Epidermal melanocyte (primary cell): ENCODE measurements around the gene BCAS3.
A peak's percentile ranks its signal among the peaks of the same experiment; 100 is the strongest.

Experiments used
- DNase-seq: peaks from one replicate; pipeline ENCODE4 v3.0.0; 2011; ENCODE audit warnings: low spot score; ENCODE audit not compliant: insufficient read length

Gene BCAS3

GRCh38 chr17:61310590-61310989 is 632.9 kb downstream of the BCAS3 start:
- no peak for DNase-seq

DNA sequence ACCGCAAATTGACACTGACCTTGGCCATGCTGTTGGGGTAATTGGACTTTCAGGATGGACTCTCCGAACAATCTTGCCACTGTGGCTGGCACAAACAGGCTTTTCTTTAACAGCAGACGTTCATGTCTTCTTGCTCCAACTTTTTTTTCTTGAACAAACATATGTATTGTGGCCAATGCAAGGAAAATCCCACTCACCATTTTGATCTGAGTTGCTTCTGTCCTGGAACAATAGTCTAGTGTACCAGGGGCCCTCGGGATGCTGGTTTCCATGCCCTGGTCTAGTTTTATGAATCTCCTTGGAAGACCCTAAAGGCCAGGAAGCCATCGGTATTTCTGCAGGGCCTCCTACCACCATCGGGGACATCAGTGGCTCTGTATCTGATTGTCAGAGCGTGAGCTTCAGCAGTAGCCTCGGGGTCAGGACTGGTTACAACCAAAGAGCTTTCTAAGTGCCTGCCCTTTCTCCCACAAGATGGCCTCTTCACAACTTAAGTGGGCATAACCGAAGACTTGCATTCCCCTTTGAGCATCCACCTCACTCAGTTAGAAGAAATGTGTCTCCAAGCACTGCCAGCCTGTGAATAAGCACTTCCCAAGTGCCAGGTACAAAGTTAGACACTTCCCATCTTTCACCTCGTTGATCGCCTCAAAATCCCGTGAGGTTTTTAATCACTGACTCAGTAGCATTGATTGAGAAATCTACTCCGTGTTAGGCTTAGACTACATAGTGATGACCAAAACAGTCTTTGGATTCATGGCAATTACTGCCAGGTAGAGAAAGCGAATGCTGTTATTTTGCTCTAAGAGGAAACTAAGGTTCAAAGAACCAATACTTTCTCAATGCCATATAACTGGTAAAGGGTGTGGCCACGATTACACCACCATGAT is 635.0 kb downstream of the BCAS3 start:
- peak; percentile 66 for DNase-seq

DNA sequence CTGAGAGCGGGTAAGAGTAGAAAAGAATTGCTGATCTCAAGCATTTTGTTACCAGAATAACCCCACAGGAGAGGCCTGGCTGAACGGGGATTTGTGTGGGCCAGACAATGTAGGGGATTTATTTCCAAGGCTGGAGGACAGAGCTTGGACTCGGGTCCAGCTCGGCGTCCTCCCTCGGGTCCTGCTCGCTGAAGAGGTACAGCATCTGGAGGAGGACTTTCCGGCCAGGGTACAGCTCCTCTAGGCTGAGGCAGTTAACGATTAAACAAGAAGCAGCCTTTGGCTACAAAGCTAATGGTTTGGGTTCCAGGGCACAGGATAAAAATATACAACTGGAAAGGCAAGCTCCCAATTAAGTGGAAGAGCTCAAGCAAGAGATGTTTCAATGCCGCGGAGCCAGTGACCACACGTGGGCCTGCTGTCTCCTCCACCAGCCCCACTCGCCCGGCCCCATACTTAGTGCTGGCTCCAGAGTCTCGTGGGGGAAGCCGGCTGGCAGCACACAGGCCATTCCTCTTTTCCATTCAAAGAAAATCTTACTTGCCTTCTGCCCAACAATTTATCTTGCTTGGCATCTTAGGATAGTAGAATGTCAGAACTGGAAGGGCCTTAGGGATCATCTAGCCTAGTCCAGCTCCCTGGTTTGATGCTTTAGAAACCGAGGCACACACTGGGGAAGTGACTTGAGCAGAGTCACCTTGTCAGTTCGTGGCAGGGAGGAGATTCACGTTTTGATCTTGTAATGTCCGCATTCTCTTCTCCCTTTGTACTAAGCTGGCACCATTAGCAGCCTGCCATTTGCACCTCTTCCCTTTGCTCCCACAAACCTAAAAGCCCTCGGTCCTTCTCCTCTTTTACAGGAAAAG is 636.0 kb downstream of the BCAS3 start:
- DNase-seq: no peak

DNA sequence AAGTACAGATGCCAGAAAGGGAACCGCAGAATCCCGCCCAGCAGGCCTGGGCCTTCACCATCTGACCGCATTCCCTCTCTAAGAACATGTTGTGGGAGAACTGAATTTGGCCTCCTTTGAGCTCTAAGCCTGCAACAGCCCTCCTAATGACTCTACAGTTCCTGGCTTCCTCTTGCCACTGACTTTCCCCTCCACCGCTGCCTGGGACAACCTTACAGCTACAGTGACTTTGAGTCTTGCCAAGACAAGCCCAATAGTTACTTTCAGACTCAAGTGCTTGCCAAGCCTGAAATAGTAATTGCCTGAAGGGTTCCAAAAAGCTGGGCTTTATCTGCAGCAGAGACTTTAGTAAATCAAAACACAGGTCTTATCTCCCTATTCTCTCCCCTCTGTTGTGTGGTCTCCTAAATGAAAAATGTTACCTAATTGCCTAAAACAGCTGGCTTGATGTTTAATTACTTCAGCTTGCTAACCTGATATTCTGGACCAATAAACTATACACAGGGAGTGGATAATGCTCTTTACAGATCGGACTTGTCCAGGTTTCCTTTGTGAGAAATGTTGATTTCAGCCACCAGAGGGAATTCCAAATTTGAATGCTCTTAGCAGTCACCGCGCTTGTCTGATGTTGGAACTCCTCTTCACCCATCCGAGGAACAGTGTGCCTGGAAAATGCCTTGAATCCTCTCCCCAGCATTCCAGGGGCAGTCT is 636.9 kb downstream of the BCAS3 start:
- no peak for DNase-seq

GRCh38 chr17:61316633-61317032 is 639.0 kb downstream of the BCAS3 start:
- no peak for DNase-seq

DNA sequence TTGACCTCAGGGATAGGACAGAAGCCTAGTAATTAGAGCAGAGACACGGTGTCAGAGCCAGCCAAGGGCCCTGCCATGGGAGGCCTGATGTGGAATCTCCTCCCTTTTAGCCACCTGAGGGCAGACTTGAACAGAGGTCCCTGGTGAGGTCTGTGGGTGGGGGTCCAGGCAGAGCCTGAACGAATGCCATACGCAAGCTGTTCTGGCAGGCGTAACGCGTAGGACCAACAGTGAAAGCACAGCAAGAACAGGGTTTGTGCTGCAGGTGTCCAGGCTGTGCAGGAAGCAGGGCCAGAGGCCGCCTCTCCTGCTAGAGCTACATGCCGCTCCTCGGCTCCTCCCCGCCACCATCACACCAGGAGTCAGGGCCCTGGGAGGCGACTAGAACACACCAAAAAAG is 640.1 kb downstream of the BCAS3 start:
- no peak for DNase-seq

DNA sequence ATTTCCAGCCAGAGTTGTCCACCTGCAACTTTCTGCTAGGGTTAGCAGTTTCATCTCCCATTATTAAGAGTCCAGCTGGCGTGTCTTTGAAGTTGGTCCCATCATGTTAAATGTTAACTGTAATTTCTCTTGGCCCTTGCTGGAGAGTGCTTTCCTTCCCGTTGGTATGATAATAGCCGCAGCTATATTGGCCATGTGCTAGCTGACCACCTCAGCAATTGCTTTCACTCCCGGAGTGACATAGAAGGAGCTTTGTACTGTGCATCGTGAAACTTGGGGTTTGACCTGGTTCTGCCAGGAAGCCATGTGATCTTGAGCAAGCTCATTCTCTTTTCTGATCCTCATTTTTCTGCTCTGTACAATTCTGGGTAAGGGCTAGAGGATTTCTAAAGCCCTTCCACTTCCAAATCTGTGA is 641.0 kb downstream of the BCAS3 start:
- no peak for DNase-seq

DNA sequence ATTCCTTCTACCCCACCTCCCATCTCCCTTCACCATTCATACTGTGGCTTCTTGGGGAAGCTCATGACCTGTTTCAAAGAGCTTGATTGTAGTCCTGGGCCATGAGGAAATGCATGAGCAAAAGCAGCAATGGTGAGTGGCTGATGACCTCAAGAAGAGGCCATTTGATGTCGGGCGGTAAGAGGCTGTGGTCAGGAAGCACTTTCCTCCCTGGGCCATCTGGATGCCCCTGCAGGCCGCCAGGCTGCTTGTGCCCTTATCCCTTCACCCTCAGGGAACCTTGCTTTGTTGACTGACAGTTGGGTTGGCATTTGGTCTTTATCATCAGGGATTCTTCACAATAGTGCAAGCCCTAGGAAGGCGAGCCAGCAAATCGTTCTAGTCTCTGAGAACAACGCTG is 643.7 kb downstream of the BCAS3 start:
- no peak for DNase-seq

- no peak for DNase-seq
Measured at GRCh38 chr17:61322325-61323002, 644.8 kb downstream of the BCAS3 start.

- DNase-seq: no peak
Measured at GRCh38 chr17:61323003-61323908, 645.6 kb downstream of the BCAS3 start.

DNA sequence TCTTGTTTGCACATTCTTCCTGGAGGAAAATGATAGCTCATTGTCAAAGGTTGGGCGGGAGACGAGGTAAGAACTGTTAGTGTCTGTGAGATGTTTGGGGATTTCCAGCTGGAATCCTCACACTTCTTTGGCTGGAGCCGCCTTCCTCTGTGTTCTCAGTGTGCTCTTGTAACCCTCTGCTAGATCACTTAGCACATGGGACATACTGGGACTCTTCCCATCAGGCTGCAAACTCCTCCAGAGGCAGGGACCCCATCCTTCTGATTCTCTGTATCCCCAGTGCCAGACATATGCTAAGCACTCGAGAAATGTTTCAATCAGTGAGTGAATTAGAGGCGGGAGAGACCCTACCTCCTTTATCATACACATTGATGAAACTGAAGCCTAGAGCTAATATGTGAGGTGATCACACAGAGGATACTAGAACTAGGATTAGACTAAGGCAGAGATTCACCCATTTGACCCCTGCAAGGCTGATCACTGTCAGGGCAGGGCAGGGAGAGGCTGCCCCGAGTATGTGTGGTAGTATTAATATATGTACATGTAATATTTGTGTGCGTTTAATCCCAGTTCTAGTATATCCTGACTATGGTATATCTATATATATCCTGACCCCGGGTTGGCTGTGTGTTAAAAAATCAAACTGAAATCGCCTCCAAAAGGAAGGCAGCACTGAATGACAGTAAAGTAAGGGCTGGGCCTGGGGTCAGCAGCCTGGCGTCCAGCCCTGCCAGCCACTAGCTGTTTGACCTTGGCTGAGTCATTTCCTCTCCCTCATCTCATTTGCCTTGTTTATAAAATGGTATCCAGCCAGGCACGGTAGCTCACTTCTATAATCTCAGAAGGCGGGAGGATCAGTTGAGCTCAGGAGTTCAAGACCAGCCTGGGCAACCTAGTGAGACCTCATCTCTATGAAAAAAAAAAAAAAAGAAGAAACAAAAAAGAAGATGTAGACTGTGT is 646.5 kb downstream of the BCAS3 start:
- DNase-seq: no peak

DNA sequence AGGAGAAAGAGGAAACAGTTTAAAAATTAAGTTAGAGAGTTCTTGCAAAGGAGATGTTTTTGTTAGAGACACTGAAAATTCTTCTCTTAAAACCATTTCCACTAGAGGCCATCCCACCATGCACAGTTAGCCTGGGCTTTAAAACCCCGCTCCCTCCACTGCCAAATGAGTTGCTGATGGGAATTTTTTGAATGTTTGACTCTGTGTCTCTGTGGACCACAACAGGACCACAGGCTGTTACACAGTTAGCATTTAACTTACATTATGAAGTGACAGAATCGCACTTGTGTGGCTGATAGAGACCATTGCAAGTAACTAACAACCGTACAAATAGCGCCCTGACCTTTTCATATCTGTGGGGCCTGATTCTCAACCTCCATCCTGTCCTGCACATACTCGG is 647.3 kb downstream of the BCAS3 start:
- DNase-seq: no peak

DNA sequence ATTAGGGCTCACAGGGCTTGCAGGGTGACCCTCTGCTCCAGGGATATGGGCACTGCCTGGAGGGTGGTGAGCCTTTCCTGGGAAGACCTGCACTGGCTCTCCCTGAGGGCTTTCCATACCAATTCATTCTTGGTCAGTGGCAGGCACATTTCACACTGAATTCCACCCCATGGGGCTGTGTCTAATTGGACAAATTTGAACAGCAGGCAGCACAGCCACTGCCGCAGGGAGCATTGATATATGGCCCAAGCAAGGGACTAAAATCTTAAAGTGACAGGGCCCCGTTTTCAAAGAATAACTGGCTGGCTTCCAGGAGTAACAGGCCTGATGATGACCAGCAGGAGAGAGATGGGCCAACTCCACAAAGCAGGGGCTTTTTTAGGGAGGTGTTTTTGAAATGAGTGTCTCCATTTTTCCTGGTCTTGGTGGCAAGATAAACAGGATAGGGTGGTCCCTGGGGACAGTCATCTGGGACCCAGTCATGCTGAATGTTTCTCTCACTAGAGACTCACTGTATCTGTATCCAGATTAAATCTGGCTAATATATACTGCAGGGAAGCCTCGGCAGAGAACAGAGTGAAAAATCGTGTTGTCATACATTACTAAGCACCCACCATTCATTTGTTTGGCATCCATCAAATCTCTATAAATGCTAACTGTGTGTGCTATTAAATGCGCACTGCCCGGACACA is 647.9 kb downstream of the BCAS3 start:
- DNase-seq: no peak

GRCh38 chr17:61326330-61326729 is 648.7 kb downstream of the BCAS3 start:
- no peak for DNase-seq

DNA sequence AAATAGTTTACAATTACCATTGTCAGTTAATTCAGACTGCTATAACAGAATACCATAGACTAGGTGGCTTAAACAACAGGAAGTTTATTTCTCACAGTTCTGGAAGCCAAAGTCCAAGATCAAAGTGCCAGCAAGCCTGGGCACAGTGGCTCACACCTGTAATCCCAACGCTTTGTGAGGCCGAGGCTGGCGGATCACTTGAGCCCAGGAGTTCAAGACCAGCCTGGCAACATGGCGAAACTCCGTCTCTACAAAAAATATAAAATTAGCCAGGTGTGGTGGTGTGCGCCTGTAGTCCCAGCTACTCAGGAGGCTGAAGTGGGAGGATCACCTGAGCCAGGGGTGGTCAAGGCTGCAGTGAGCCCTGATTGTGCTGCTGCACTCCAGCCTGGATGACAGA is 650.7 kb downstream of the BCAS3 start:
- DNase-seq: no peak

DNA sequence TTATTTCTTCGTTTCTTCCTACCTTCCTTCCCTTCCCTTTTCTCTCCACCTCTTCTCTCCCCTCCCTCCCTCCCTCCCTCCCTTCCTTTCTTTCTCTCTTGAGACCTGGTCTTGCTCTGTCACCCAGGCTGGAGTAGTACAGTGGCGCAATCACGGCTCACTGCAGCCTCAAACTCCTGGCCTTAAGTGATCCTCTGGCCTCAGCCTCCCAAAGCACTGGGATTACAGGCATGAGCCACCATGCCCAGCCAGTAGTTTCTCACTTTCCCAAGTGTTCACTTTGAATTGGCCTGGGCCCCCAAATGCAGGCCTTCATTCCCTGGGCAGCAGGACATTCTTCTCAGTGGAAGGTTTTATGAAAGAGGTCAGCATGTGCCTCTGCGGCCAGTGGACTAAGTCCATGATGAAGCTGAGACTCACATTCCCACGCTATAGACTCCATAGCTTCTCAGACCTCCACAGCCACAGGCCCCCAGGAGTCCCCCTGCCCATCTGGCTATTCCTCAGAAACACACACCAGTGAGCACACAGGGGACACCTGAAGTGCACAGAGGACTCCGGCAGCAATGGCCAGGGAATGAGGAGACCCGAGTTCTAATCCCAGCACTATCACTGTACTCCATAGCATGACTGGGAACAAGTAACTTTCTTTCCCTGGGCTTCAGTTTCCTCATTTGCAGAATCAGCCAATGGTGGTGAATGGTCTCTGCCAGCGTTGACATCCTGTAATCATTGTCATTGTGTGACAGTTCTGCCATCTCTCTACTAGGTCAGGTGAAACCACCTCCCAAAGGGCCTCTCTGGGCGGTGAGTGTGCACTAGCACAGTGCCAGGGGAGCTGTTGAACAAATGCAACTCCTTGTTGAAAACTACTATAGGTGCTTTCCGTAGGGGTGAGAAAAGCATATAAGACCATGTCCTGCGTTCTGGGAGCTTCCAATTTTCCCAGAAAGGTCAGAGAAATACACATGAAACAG is 652.8 kb downstream of the BCAS3 start:
- no peak for DNase-seq

DNA sequence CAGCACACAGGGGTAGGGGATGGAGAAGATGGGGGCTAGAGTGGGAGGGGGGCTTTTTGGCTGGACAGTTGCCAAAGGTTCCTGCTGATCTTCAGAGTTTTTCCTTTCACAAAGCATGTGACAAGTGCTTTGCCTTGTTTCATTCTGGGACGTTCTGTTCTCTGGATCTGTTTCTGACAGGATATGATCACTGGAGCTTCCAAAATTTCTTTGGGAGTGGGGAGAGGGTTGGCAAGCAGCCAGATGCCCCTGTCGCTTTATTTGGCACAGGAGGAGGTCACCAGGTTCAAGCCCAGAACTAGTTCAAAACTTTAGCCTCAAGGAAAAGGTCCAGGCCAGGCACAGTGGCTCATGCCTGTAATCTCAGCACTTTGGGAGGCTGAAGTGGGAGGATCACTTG is 653.5 kb downstream of the BCAS3 start:
- no peak for DNase-seq
